ENCODE data around the gene SLIT1.

The SLIT1 gene

DNA sequence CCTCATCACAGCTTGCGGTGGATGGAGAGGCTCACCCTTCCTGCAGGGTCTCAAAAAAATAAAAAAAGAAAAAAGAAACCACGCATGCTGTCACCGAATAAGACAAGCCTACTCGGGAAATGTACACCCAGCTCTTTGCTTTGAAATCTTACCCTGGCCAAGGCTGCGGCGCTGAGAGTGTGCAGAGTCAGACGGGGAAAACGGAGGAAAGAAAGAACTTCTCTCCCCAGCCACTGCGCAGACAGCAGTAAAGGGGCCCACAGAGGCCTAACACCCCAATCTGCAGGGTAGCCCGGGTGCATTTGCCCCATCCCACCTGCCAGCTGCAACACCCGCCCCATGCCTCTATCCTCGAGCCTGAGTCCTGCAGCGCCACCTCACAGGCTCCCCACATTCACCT is 14.8 kb downstream of the SLIT1 start:
- ATAC-seq (replicated peaks) (no peak), DNase-seq (no peak)
- Mint-ChIP-seq H3K4me3 (no peak overlapping the region), H3K27me3 (peaks cover 38 to 41% of the 10 kb centered on the region in 2 donors), H3K36me3 (no peaks in the 10 kb centered on the region), H3K9me3 (no peaks in the 10 kb centered on the region), H3K4me1 (no peaks in the 10 kb centered on the region), H3K27ac (peak overlapping the region; percentile 7)

DNA sequence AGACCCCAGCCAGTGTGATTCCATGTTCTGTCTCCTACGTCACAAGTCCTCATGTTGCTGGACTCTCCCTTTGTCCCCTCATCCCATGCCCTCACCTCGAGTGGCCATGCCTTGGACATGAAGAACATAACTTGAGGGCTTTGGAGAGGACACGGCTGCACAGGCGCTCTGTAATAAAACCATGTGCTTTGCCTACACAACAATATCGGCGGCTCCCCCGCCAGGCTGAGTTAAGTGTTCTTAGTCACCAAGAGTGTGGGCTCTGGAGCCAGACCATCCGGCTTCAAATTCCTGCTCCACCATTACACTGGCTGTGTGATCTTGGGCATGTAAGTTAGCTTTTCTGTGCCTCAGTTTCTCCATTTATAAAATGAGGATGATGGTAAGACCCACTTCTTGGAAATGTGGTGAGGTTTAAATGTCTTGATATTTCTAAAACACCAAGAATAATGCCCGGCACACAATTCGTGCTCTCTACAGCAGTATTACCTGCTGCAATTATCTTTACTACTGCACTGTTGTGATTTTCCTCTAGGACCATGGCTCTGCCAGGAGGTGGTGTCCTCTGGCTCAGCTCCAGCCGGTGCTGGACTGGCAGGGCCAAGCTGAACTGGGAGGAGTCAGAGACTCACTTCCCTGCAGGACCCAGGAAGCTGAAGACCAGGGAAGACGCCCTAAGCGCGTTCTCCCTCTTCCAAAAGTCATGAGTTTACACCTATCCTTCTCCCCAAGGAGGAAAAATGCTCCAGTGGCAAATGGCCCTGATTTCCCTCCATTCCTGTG is 15.7 kb downstream of the SLIT1 start:
- Mint-ChIP-seq H3K27ac (no peak overlapping the region), H3K27me3 (peaks cover 33 to 41% of the 10 kb centered on the region in 2 donors), H3K4me3 (no peak overlapping the region), H3K4me1 (no peaks in the 10 kb centered on the region), H3K36me3 (no peaks in the 10 kb centered on the region), H3K9me3 (no peaks in the 10 kb centered on the region)
- ATAC-seq (replicated peaks): no peak
- no peak for DNase-seq

DNA sequence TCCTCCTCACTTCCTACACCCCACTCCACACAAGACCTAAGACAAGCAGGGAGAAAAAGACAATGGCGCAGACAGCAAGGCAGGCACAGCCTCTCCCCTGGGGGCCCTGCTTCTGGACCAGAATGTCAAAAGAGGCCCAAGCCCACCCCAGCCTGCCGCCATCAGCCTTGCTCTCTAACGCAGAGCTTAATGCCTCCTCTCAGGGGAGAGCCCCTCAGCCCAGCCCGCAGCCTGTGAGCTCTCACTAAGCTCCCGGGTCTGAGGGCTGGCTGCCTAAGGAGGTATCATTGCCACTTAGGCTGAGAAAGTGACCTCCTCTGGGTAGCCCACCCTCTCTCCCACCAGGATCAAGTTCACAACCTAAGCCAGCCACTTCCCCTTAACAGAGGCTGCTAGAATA is 16.7 kb downstream of the SLIT1 start:
- ATAC-seq (replicated peaks): no peak
- peaks cover 33 to 41% of the 10 kb centered on the region in 2 donors for H3K27me3 Mint-ChIP-seq

DNA sequence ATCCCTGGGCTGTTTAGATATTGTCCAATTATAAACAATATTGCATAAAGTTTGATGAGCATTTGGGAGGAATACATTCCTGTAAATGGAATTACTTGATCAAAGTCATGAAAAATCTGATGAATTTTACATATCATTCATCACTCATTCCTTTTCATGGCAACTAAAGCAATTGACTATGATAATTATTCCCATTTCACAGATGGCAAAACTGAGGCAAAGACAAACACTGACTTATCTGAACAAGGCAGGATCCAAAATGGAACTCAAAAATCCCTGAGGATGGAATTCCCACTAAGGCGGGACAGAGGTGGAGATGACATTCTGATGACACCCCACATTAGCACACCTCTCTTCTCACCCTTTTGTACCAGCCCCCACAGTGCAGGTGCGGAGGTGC is 17.1 kb downstream of the SLIT1 start:
- H3K27ac Mint-ChIP-seq: no peak overlapping the region
- peaks cover 33 to 41% of the 10 kb centered on the region in 2 donors for H3K27me3 Mint-ChIP-seq
- H3K4me3 Mint-ChIP-seq: no peak overlapping the region
- H3K4me1 Mint-ChIP-seq: no peaks in the 10 kb centered on the region
- H3K36me3 Mint-ChIP-seq: no peaks in the 10 kb centered on the region
- DNase-seq (no peak), ATAC-seq (replicated peaks) (no peak)
- no peaks in the 10 kb centered on the region for H3K9me3 Mint-ChIP-seq

More for the DNA sequence above, 16.7 kb downstream of the SLIT1 start:
- H3K9me3 Mint-ChIP-seq: no peaks in the 10 kb centered on the region
- no peak overlapping the region for H3K27ac Mint-ChIP-seq
- no peaks in the 10 kb centered on the region for H3K4me1 Mint-ChIP-seq
- no peak for DNase-seq
- H3K4me3 Mint-ChIP-seq: no peak overlapping the region
- no peaks in the 10 kb centered on the region for H3K36me3 Mint-ChIP-seq

DNA sequence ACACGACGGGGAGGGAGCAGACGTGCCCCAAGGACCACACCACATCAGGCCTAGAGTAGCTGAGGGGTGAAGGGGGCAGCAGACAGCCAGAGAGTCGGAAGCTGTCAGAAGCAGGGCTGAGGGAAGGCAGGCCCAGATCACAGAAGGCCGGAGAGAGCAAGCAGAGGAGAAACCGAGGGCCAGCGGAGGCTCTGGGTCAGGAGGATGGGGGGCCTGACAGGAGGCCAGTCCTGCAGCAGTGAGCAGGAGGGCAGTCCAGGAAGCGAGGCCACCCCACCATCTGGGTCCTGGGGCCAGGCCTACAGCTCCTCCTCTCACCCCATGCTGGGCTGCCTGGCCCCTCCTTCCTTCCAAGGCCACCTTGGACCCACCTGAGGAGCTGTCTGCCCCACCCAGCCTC is 20.3 kb downstream of the SLIT1 start:
- Mint-ChIP-seq H3K4me1 (no peaks in the 10 kb centered on the region), H3K27me3 (peaks cover 15 to 19% of the 10 kb centered on the region in 2 donors), H3K4me3 (no peak overlapping the region), H3K36me3 (no peaks in the 10 kb centered on the region), H3K27ac (no peak overlapping the region), H3K9me3 (no peaks in the 10 kb centered on the region)
- ATAC-seq (replicated peaks): no peak
- DNase-seq: no peak

DNA sequence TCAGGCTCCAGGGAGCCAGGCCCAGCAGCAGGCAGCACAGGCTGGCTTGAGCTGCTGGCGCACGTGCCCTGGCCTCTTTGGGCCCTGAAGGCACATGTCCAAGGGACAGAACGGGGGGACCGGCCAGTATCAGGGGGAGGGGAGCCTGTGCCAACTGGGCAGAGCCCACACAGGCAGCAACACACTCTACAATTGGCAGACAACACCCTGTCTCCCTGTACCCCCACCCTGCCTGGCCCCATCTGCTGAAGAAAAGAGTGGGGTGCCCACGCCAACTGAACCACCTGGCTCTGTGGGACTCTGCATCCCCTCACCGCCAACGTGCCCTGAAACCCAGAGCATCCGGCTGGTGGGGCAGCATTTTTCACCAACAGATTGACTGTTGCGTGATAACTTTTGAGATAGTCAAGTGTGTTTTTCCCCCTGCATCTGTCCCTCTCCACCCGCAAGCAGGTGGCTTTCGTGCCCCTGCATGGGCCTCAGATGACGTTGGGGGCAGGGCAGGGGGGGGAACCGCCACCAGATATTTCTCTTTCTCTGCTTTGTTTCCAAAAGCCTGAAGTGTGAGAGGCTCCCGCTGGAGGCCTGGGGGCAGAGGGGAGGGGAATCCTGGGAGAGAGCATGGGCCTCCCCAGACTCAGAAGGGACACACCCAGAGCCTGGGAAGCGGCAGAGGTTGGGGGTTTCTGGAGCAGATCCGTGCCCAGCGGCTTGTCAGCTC is 21.8 kb downstream of the SLIT1 start:
- H3K27ac Mint-ChIP-seq: peak overlapping the region; percentile 20
- H3K9me3 Mint-ChIP-seq: no peaks in the 10 kb centered on the region
- H3K27me3 Mint-ChIP-seq: peaks cover 4% of the 10 kb centered on the region in 2 donors
- H3K4me3 Mint-ChIP-seq: no peak overlapping the region
- DNase-seq (no peak), ATAC-seq (replicated peaks) (no peak)
- no peaks in the 10 kb centered on the region for H3K4me1 Mint-ChIP-seq
- no peaks in the 10 kb centered on the region for H3K36me3 Mint-ChIP-seq

DNA sequence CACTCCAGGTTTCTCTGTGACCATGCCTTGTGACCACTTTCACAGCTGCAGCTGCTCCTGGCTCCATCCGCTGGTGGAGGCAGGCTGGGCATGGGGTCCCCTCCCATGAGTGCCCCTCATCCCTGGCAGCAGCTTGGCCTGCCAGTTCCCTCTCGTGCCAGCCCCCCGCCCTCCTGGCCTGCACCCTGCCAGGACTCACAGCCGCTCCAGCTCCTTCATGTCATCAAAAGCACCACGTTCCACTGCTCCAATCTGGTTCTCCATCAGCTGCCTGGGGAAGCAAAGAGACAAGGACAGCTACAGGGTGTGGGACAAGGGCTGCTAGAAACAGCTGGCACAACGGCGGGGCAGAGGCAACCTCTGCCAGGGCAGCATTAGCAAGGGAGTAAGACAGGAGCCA is 22.6 kb downstream of the SLIT1 start:
- no peaks in the 10 kb centered on the region for H3K9me3 Mint-ChIP-seq
- no peaks in the 10 kb centered on the region for H3K36me3 Mint-ChIP-seq
- H3K27ac Mint-ChIP-seq: no peak overlapping the region
- peaks cover 0 to under 1% of the 10 kb centered on the region in 2 donors for H3K4me1 Mint-ChIP-seq
- H3K27me3 Mint-ChIP-seq: no peaks in the 10 kb centered on the region
- no peak for DNase-seq
- no peak for ATAC-seq (replicated peaks)
- H3K4me3 Mint-ChIP-seq: no peak overlapping the region

DNA sequence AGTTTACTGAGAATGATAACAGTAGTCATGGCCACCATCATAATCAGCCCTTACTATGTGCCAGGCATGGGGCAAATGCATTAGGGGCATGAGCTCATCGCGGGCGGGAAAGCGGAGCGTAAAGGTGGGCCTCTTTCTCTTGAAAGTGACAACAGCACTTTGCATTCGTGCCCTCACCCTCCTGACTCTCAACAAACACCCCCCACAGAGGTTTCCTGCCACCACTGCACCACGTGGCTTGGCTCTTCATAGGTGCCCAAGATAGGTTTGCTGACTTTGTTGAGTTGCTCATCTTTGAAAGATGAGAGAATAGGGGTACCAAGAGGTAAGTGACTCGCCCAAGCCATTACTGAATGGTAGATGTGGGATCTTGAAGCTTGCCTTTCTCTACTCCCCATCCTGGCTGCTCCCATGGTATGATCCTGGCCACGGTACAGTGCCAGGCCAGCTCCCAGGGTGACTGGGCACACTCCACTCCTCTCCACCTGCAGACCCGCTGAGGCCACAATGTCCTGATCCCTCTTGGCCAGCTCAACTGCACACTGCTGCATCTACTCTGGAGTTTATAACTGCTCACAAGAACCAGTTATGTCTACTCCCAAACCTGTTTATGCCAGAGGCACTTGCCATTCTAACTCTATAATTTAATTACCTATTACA is 26.0 kb downstream of the SLIT1 start:
- no peak overlapping the region for H3K27ac Mint-ChIP-seq

DNA sequence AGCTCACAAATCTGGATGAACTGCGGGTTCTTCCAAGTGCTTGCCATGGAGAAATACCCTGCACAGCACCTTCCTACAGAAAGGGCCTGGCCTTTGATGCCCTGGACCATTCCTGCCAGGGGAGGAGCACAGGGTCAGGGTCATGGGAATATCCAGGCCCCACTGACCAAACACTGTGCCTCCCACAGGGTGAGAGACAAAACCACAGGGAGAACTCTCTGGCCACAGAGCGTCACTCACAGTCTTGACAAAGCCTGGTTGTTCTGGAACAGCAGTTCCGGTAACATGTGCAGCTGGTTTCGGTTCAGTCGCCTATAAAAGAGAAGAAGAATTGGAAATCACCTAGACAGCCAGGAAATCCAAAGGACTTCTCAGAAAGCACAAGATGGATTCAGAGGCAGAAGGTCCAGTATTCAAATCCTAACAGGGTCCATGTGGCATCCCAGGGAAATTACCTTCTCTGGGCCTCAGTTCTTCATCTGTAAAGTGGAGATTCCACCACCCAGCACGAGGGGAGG is 28.1 kb downstream of the SLIT1 start:
- Mint-ChIP-seq H3K4me1 (peaks cover 0 to 3% of the 10 kb centered on the region in 2 donors), H3K36me3 (no peaks in the 10 kb centered on the region), H3K4me3 (no peak overlapping the region), H3K9me3 (no peaks in the 10 kb centered on the region), H3K27me3 (peaks cover 0 to 8% of the 10 kb centered on the region in 2 donors), H3K27ac (no peak overlapping the region)
- DNase-seq (no peak), ATAC-seq (replicated peaks) (peak; percentile 34 to 66)

More for the DNA sequence above, 26.0 kb downstream of the SLIT1 start:
- DNase-seq (no peak), ATAC-seq (replicated peaks) (no peak)
- H3K27me3 Mint-ChIP-seq: peaks cover 0 to 8% of the 10 kb centered on the region in 2 donors
- no peak overlapping the region for H3K4me3 Mint-ChIP-seq
- H3K9me3 Mint-ChIP-seq: no peaks in the 10 kb centered on the region
- peaks cover 0 to 3% of the 10 kb centered on the region in 2 donors for H3K4me1 Mint-ChIP-seq
- H3K36me3 Mint-ChIP-seq: no peaks in the 10 kb centered on the region

DNA sequence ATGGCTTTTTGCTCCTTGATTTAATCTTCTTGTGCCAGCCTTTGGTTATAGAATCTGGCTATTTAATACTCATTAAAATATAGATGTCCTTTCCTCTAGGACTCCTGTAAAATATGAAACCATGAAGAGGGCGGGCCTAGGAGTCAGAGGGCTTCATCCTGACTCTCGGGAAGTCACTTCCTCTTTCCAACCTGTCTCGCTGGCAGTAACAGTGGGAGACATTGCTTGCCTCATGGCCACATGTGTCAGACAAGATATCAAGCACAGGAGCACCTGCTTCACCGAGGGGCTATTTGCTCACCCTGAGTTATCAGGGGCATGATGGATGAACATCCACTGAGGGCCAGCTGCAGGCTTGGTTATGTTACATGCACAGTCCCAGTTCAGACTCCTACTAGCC is 31.0 kb downstream of the SLIT1 start:
- Mint-ChIP-seq H3K27me3 (peaks cover 8 to 15% of the 10 kb centered on the region in 2 donors), H3K4me3 (no peak overlapping the region), H3K27ac (no peak overlapping the region), H3K9me3 (no peaks in the 10 kb centered on the region), H3K4me1 (peaks cover 0 to 3% of the 10 kb centered on the region in 2 donors), H3K36me3 (no peaks in the 10 kb centered on the region)
- no peak for DNase-seq
- no peak for ATAC-seq (replicated peaks)

DNA sequence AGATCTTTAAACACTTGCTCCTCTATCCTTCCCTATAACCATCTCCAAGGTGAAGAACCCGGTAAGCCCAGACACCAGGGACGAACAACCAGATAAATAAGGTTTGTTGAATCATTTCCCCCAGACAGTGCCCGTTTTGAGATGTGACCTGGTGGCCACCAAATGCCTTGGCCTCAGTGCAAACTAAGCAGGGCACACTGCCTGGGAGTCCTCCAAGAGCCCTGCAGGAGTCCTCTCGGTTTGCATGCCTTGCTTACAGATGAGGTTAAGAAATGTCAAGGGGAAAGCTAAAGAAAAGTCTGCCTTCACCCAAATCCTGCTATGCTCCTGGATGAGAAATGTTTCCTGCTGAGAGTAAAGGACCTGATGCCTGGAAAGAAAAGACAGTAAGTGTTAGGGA is 31.6 kb downstream of the SLIT1 start:
- DNase-seq: no peak
- no peaks in the 10 kb centered on the region for H3K36me3 Mint-ChIP-seq
- no peak for ATAC-seq (replicated peaks)
- no peak overlapping the region for H3K4me3 Mint-ChIP-seq
- peaks cover 0 to 3% of the 10 kb centered on the region in 2 donors for H3K4me1 Mint-ChIP-seq
- no peaks in the 10 kb centered on the region for H3K9me3 Mint-ChIP-seq
- peaks cover 10 to 17% of the 10 kb centered on the region in 2 donors for H3K27me3 Mint-ChIP-seq
- H3K27ac Mint-ChIP-seq: no peak overlapping the region

DNA sequence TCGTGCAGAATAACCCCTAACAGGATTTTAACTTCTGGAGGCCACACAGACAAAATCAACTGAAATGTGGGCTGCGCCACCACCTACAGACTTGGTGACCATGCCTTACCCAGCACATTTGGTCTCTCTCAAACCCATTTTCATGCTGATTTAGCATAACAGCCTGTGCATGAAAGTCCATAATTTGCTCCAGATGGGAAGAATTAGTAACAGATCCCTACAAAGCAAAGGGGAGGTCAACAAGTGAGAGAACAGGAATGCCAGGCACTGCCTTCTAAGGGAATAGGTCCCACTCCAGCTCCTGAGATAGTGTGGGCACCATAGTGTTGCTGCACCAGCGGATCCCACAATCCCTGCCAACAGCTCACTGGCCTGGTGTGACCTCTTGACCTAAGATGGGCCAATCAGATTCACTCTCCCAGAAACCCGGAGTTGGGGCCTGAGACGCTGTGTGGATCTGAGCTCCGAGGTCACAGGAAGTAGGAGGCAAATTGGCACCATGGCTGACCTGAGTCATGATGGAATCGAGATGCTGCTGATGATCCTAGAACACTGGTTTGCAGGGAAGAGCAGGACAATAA is 32.4 kb downstream of the SLIT1 start:
- Mint-ChIP-seq H3K9me3 (no peaks in the 10 kb centered on the region), H3K27ac (no peak overlapping the region), H3K4me1 (peaks cover 0 to 3% of the 10 kb centered on the region in 2 donors), H3K27me3 (peaks cover 10 to 22% of the 10 kb centered on the region in 2 donors), H3K4me3 (no peak overlapping the region), H3K36me3 (no peaks in the 10 kb centered on the region)
- DNase-seq (no peak), ATAC-seq (replicated peaks) (no peak)

DNA sequence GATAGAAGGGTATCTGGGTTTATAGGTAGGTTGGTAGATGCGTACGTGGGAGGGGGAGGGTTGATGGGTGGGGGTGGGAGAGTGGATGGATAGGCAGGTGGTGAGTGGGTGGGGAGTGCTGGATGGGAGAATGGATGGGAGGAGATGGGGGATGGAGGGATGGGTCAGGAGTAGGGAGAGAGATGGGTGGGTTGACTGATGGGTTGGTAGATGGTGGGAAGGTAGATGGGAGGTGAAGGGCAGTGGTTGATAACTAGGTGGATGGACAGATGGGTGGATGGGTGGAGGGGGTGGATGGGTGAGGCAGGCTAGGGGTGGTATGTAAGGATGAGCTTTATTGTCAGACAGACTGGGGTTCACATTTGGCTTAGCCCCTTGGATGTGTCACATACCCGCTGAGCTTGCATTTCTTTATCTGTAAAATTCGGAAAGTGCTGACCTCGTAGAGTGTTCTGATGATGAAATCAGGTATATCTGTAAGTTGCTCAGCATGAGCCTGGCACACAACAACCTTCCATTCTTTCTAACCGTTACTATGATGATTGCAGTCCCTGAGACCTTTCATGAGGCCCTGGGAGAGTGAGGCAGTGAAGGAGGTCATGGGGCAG is 34.3 kb downstream of the SLIT1 start:
- H3K27ac Mint-ChIP-seq: no peak overlapping the region
- ATAC-seq (replicated peaks) (no peak), DNase-seq (no peak)
- no peaks in the 10 kb centered on the region for H3K4me1 Mint-ChIP-seq
- no peaks in the 10 kb centered on the region for H3K9me3 Mint-ChIP-seq
- no peak overlapping the region for H3K4me3 Mint-ChIP-seq
- H3K27me3 Mint-ChIP-seq: peaks cover 10 to 23% of the 10 kb centered on the region in 2 donors
- no peaks in the 10 kb centered on the region for H3K36me3 Mint-ChIP-seq

DNA sequence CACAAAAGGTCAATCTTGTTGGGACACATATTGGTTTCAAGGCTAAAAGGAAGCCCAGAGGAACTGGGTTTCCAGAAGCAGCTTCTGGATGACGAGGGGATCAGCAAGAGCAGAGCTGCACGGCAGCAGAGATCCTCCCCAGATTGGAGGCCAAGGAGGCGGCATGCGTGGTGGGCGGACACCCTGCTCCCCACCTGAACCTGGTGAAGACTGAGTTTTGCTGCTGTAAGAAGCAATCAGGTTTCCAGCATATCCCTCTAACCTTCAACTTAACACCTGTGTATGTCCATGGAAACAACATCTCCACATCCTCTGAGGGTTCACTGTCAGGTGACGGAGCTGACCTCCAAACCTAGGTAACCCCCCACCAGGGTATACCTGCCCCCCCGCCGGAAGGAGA is 35.1 kb downstream of the SLIT1 start:
- no peaks in the 10 kb centered on the region for H3K36me3 Mint-ChIP-seq
- H3K27me3 Mint-ChIP-seq: peaks cover 10 to 27% of the 10 kb centered on the region in 2 donors
- H3K4me3 Mint-ChIP-seq: no peak overlapping the region
- H3K4me1 Mint-ChIP-seq: no peaks in the 10 kb centered on the region
- DNase-seq (no peak), ATAC-seq (replicated peaks) (no peak)
- H3K27ac Mint-ChIP-seq: no peak overlapping the region
- no peaks in the 10 kb centered on the region for H3K9me3 Mint-ChIP-seq
